A549 (cell line): ENCODE measurements around the gene TPM4. TPM values are rescaled to one million over a fixed set of nuclear protein-coding genes. Genes with fewer than 3 reads are reported as not detected.

ENCODE experiments used
- BHLHE40 ChIP-seq: IDR thresholded peaks from 2 replicates; pipeline ENCODE4 v1.6.1; 2012; ENCODE audit warnings: low read depth, low read length, inconsistent platforms
- CBX8 ChIP-seq: fragments of 200-600 bp; sonication (generic); IDR thresholded peaks from 2 replicates; pipeline ENCODE4 v1.6.1; 2016
- CHD2 ChIP-seq: fragments of 150-350 bp; IDR thresholded peaks from 2 replicates; pipeline ENCODE4 v1.6.1; 2014; ENCODE audit warnings: low read length; ENCODE audit not compliant: partially characterized antibody
- CHD4 ChIP-seq: fragments of 200-600 bp; sonication (generic); IDR thresholded peaks from 2 replicates; pipeline ENCODE4 v1.6.1; 2016; ENCODE audit warnings: antibody characterized with exemption, mild to moderate bottlenecking, borderline replicate concordance
- CTCF ChIP-seq: fragments of >200 bp; sonication (Bioruptor Twin); formaldehyde crosslinking; IDR thresholded peaks from 3 replicates; pipeline ENCODE4 v1.5.1; 2016
- EHF ChIP-seq: fragments of 250-450 bp; sonication (Bioruptor Pico); IDR thresholded peaks from 2 replicates; pipeline ENCODE4 v1.5.0; 2020; ENCODE audit warnings: mild to moderate bottlenecking
- EHMT2 ChIP-seq: fragments of 200-600 bp; sonication (generic); IDR thresholded peaks from 2 replicates; pipeline ENCODE4 v1.6.1; 2016; ENCODE audit warnings: antibody characterized with exemption, low read depth, mild to moderate bottlenecking, moderate library complexity
- EP300 ChIP-seq, 2 experiments: fragments of >200 bp; sonication (Bioruptor Twin); formaldehyde crosslinking; IDR thresholded peaks; 2 replicates in 1 of 2; 3 replicates in 1 of 2; pipeline ENCODE4 v1.6.1; 2016 to 2017
- ESRRA ChIP-seq: fragments of 150-350 bp; IDR thresholded peaks from 2 replicates; pipeline ENCODE4 v1.6.1; 2014; ENCODE audit warnings: mild to moderate bottlenecking, low read length, borderline replicate concordance
- FOSB ChIP-seq: fragments of 250-450 bp; sonication (Bioruptor Pico); IDR thresholded peaks from 2 replicates; pipeline ENCODE4 v1.5.0; 2020; ENCODE audit warnings: mild to moderate bottlenecking, moderate library complexity
- HDAC2 ChIP-seq: fragments of 200-600 bp; sonication (generic); IDR thresholded peaks from 2 replicates; pipeline ENCODE4 v1.6.1; 2016
- HES2 ChIP-seq: fragments of >200 bp; sonication (Bioruptor Twin); formaldehyde crosslinking; IDR thresholded peaks from 2 replicates; pipeline ENCODE4 v1.6.1; 2016
- HEYL ChIP-seq: fragments of 250-450 bp; sonication (Bioruptor Pico); IDR thresholded peaks from 2 replicates; pipeline ENCODE4 v1.8.0; 2021; ENCODE audit warnings: mild to moderate bottlenecking, moderate library complexity
- HMGXB4 ChIP-seq: fragments of 250-450 bp; sonication (Bioruptor Pico); IDR thresholded peaks from 2 replicates; pipeline ENCODE4 v1.5.0; 2021; ENCODE audit warnings: mild to moderate bottlenecking, moderate library complexity, borderline replicate concordance
- HOXB5 ChIP-seq: fragments of 250-450 bp; sonication (Bioruptor Pico); IDR thresholded peaks from 2 replicates; pipeline ENCODE4 v1.5.0; 2020; ENCODE audit warnings: mild to moderate bottlenecking, moderate library complexity
- JUN ChIP-seq, 2 experiments: fragments of >200 bp; sonication (Bioruptor Twin); formaldehyde crosslinking; IDR thresholded peaks; 2 replicates in 1 of 2; 3 replicates in 1 of 2; pipeline ENCODE4 v1.6.1; 2016 to 2017
- KDM5A ChIP-seq: fragments of 200-600 bp; sonication (generic); IDR thresholded peaks from 2 replicates; pipeline ENCODE4 v1.6.1; 2016; ENCODE audit warnings: antibody characterized with exemption, mild to moderate bottlenecking
- MAX ChIP-seq: IDR thresholded peaks from 2 replicates; pipeline ENCODE4 v1.6.1; 2012
- MYC ChIP-seq: IDR thresholded peaks from 2 replicates; pipeline ENCODE4 v1.6.1; 2012; ENCODE audit warnings: mild to moderate bottlenecking, inconsistent platforms, low read length, improper control_type of control experiment, borderline replicate concordance
- NFE2L2 ChIP-seq: fragments of 150-350 bp; conservative IDR thresholded peaks from 2 replicates; pipeline ENCODE4 v1.6.1; 2014; ENCODE audit warnings: low read length
- NR3C1 ChIP-seq: fragments of >200 bp; sonication (Bioruptor Twin); formaldehyde crosslinking; IDR thresholded peaks from 3 replicates; pipeline ENCODE4 v1.6.1; 2017
- PBX3 ChIP-seq: IDR thresholded peaks from 2 replicates; pipeline ENCODE4 v1.6.1; 2012
- PHF8 ChIP-seq: fragments of 200-600 bp; sonication (generic); IDR thresholded peaks from 2 replicates; pipeline ENCODE4 v1.6.1; 2016; ENCODE audit warnings: low read depth, mild to moderate bottlenecking, antibody characterized with exemption, moderate library complexity, borderline replicate concordance
- POLR2AphosphoS2 ChIP-seq: conservative IDR thresholded peaks from 2 replicates; pipeline ENCODE4 v1.6.1; 2012; ENCODE audit warnings: low read length, improper control_type of control experiment, inconsistent platforms
- RAD21 ChIP-seq, 2 experiments: fragments of >200 bp in 1 of 2; sonication (Bioruptor Twin) in 1 of 2; formaldehyde crosslinking in 1 of 2; IDR thresholded peaks in 1 of 2; conservative IDR thresholded peaks in 1 of 2; 2 replicates in 1 of 2; 3 replicates in 1 of 2; pipeline ENCODE4 v1.6.1; 2012 to 2018; ENCODE audit warnings: inconsistent platforms in 1 of 2
- RARB ChIP-seq: fragments of 250-450 bp; sonication (Bioruptor Pico); IDR thresholded peaks from 2 replicates; pipeline ENCODE4 v1.8.0; 2021; ENCODE audit warnings: mild to moderate bottlenecking, moderate library complexity
- RCOR1 ChIP-seq: fragments of 150-350 bp; IDR thresholded peaks from 2 replicates; pipeline ENCODE4 v1.6.1; 2014; ENCODE audit warnings: antibody characterized with exemption, low read length, low read depth
- REST ChIP-seq: fragments of 200-600 bp; sonication (generic); IDR thresholded peaks from 2 replicates; pipeline ENCODE4 v1.6.1; 2016; ENCODE audit warnings: antibody characterized with exemption, mild to moderate bottlenecking, moderate library complexity
- RFX5 ChIP-seq: fragments of 450-650 bp; IDR thresholded peaks from 2 replicates; pipeline ENCODE4 v1.7.1; 2014; ENCODE audit warnings: antibody characterized with exemption, mild to moderate bottlenecking, moderate library complexity
- RNF2 ChIP-seq: fragments of 200-600 bp; sonication (generic); IDR thresholded peaks from 2 replicates; pipeline ENCODE4 v1.6.1; 2016; ENCODE audit warnings: low read depth, mild to moderate bottlenecking, antibody characterized with exemption, moderate library complexity, borderline replicate concordance
- SMC3 ChIP-seq: fragments of >200 bp; sonication (Bioruptor Twin); formaldehyde crosslinking; IDR thresholded peaks from 3 replicates; pipeline ENCODE4 v1.6.1; 2018; ENCODE audit warnings: inconsistent platforms
- ZNF302 ChIP-seq: fragments of 250-450 bp; sonication (Bioruptor Pico); IDR thresholded peaks from 2 replicates; pipeline ENCODE4 v1.9.0; 2021; ENCODE audit warnings: inconsistent platforms, mild to moderate bottlenecking, moderate library complexity
- ZSCAN20 ChIP-seq: fragments of 250-450 bp; sonication (Bioruptor Pico); IDR thresholded peaks from 2 replicates; pipeline ENCODE4 v1.8.0; 2022; ENCODE audit warnings: mild to moderate bottlenecking, moderate library complexity
- polyA plus RNA-seq, 4 experiments: library from polyadenylated mRNA; depleted of rRNA in 3 of 4; stranded (reverse); fragments of >200 nt; fragmentation: RNase III in 1 of 4; extraction: RNeasy Plus Mini Kit Qiagen cat#74134 plus additional on column Dnase treatment in 1 of 4; gene quantifications; 2 replicates in 3 of 4; 3 replicates in 1 of 4; pipeline ENCODE4 v1.2.3, GENCODE V29; 2011 to 2017

Gene TPM4
- polyA plus RNA-seq, 2 of the 4 experiments (the other 2 are of a cell fraction): 777 to 860 TPM

GRCh38 chr19:16111160-16111908, 35.0 kb downstream of the TPM4 start, which contains the start of gene RAB8A (continued):
- TF ChIP-seq FOSB (no peak), RARB (CRISPR knock-in tag) (no peak), EHF (CRISPR knock-in tag) (no peak), EHMT2 (no peak), RNF2 (no peak), JUN (IDR thresholded peaks at IDR 0.05) (peak in 1 of 2 experiments; percentile 13; a peak in 1 of 5 replicates), RFX5 (no peak), NFE2L2 (no peak), HOXB5 (CRISPR knock-in tag) (peak; percentile 83; the same call in 1 of the 2 replicates), PBX3 (peak; percentile 96), SMC3 (peak; percentile 85), CHD2 (no peak), KDM5A (no peak), ESRRA (no peak), NR3C1 (no peak), HES2 (no peak), MYC (no peak; the same call in 1 of the 2 replicates), EP300 (IDR thresholded peaks at IDR 0.05) (no peak), CHD4 (peak; percentile 31; the same call in 1 of the 2 replicates), MAX (peak; percentile 94), CTCF (peak; percentile 69), REST (no peak), RAD21 (conservative IDR thresholded peaks at IDR 0.05 in 1 of 2, IDR thresholded peaks at IDR 0.05 in 1 of 2) (peak; percentile 52 to 73), RCOR1 (no peak), CBX8 (no peak), BHLHE40 (no peak), ZSCAN20 (CRISPR knock-in tag) (no peak), POLR2AphosphoS2 (no peak), HEYL (CRISPR knock-in tag) (no peak), HMGXB4 (CRISPR knock-in tag) (no peak), PHF8 (no peak), HDAC2 (no peak), ZNF302 (CRISPR knock-in tag) (no peak)
- TF ChIP-seq, all 56 proteins: peak for 14
